ENCODE measurements around the gene C19orf81.

The C19orf81 gene

GRCh38 chr19:50695251-50696093, 46.2 kb downstream of the C19orf81 start:
- no peak overlapping the region for H3K4me3 ChIP-seq (ENCODE audit: low read depth, low read length)
- TF ChIP-seq, protein P1, sequence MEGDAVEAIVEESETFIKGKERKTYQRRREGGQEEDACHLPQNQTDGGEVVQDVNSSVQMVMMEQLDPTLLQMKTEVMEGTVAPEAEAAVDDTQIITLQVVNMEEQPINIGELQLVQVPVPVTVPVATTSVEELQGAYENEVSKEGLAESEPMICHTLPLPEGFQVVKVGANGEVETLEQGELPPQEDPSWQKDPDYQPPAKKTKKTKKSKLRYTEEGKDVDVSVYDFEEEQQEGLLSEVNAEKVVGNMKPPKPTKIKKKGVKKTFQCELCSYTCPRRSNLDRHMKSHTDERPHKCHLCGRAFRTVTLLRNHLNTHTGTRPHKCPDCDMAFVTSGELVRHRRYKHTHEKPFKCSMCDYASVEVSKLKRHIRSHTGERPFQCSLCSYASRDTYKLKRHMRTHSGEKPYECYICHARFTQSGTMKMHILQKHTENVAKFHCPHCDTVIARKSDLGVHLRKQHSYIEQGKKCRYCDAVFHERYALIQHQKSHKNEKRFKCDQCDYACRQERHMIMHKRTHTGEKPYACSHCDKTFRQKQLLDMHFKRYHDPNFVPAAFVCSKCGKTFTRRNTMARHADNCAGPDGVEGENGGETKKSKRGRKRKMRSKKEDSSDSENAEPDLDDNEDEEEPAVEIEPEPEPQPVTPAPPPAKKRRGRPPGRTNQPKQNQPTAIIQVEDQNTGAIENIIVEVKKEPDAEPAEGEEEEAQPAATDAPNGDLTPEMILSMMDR (IDR thresholded peaks at IDR 0.05; ENCODE audit: low read depth, low read length, missing control alignments) = no peak
- in situ Hi-C loops (cut with HindIII; ENCODE audit: low sequenced_read_pairs) = no loop called here
- no peak for DNase-seq (ENCODE audit: low read depth)

GRCh38 chr19:50696094-50696483, 46.8 kb downstream of the C19orf81 start:
- DNase-seq (ENCODE audit: low read depth) = no peak
- no peak overlapping the region for H3K4me3 ChIP-seq (ENCODE audit: low read depth, low read length)
- in situ Hi-C loops (cut with HindIII; ENCODE audit: low sequenced_read_pairs) = no loop called here

GRCh38 chr19:50697414-50698124, 48.3 kb downstream of the C19orf81 start:
- DNase-seq (ENCODE audit: low read depth) = no peak
- TF ChIP-seq, protein P1 (IDR thresholded peaks at IDR 0.05; ENCODE audit: low read depth, low read length, missing control alignments) = no peak
- in situ Hi-C loops (cut with HindIII; ENCODE audit: low sequenced_read_pairs) = no loop called here
- H3K4me3 ChIP-seq (ENCODE audit: low read depth, low read length) = no peak overlapping the region

More at GRCh38 chr19:50696094-50696483, 46.8 kb downstream of the C19orf81 start:
- TF ChIP-seq, protein P1 (IDR thresholded peaks at IDR 0.05; ENCODE audit: low read depth, low read length, missing control alignments) = no peak

GRCh38 chr19:50701367-50701985, 52.2 kb downstream of the C19orf81 start:
- TF ChIP-seq, protein P1 (IDR thresholded peaks at IDR 0.05; ENCODE audit: low read depth, low read length, missing control alignments) = no peak
- in situ Hi-C loops (cut with HindIII; ENCODE audit: low sequenced_read_pairs) = no loop called here
- H3K4me3 ChIP-seq (ENCODE audit: low read depth, low read length) = no peak overlapping the region
- no peak for DNase-seq (ENCODE audit: low read depth)

GRCh38 chr19:50702158-50702870, 53.1 kb downstream of the C19orf81 start:
- no peak overlapping the region for H3K4me3 ChIP-seq (ENCODE audit: low read depth, low read length)
- in situ Hi-C loops (cut with HindIII; ENCODE audit: low sequenced_read_pairs) = no loop called here
- TF ChIP-seq, protein P1 (IDR thresholded peaks at IDR 0.05; ENCODE audit: low read depth, low read length, missing control alignments) = no peak
- no peak for DNase-seq (ENCODE audit: low read depth)

Measured in astrocyte of the cerebellum (primary cell).